ENCODE data around the gene COL5A3. TPM values are rescaled to one million over a fixed set of nuclear protein-coding genes. Genes with fewer than 3 reads are reported as not detected.

COL5A3 gene
- total RNA-seq, 2 experiments from 2014 or later: not detected

GRCh38 chr19:9968820-9969687 is 41.2 kb downstream of the COL5A3 start:
- CTCF ChIA-PET (ENCODE audit: unreplicated experiment): no interaction called here
- Histone ChIP-seq H3K9me3 (ENCODE audit: low read length) (no peaks in the 10 kb centered on the region), H3K27ac (ENCODE audit: low read depth, low read length, poor library complexity, severe bottlenecking) (no peak overlapping the region), H3K4me3 (ENCODE audit: low read depth, low read length, poor library complexity, severe bottlenecking) (no peak overlapping the region), H2AFZ (ENCODE audit: low read length) (no peak overlapping the region), H3K9me2 (ENCODE audit: insufficient read depth, low read length) (no peaks in the 10 kb centered on the region), H4K20me1 (ENCODE audit: insufficient read depth, low read length) (no peaks in the 10 kb centered on the region), H3K79me2 (ENCODE audit: insufficient read depth, low read depth, low read length) (no peaks in the 10 kb centered on the region), H3K36me3 (ENCODE audit: insufficient read depth, low read length) (no peaks in the 10 kb centered on the region), H3K4me2 (ENCODE audit: low read length) (no peak overlapping the region), H3K4me1 (ENCODE audit: insufficient read depth, low read length, poor library complexity, severe bottlenecking) (no peaks in the 10 kb centered on the region)
- TF ChIP-seq CTCF (conservative IDR thresholded peaks at IDR 0.05; ENCODE audit: low read length) (no peak), EZH2phosphoT487 (IDR thresholded peaks at IDR 0.05; ENCODE audit: borderline replicate concordance, low read depth, low read length) (no peak)
- intact Hi-C loops (cut with micrococcal nuclease; ENCODE audit: unreplicated experiment): no loop called here
- POLR2A ChIA-PET: interaction anchor here (0.6 kb wide), 1 partner anchor 37 kb away, joined by 3 read pairs; no protein-coding TSS in a partner anchor
- DNase-seq (ENCODE audit: low spot score): no peak
- BruUV-seq (replicated peaks): no TSS peak

GRCh38 chr19:9967326-9967725 is 43.0 kb downstream of the COL5A3 start:
- no TSS peak for BruUV-seq (replicated peaks)

More at GRCh38 chr19:9967326-9967725, 43.0 kb downstream of the COL5A3 start:
- no peak overlapping the region for H3K4me3 ChIP-seq (ENCODE audit: low read depth, low read length, poor library complexity, severe bottlenecking)
- no peaks in the 10 kb centered on the region for H3K4me1 ChIP-seq (ENCODE audit: insufficient read depth, low read length, poor library complexity, severe bottlenecking)
- no peaks in the 10 kb centered on the region for H3K9me2 ChIP-seq (ENCODE audit: insufficient read depth, low read length)
- CTCF ChIA-PET (ENCODE audit: unreplicated experiment): no interaction called here
- no peaks in the 10 kb centered on the region for H3K36me3 ChIP-seq (ENCODE audit: insufficient read depth, low read length)
- no peak overlapping the region for H2AFZ ChIP-seq (ENCODE audit: low read length)
- TF ChIP-seq CTCF (conservative IDR thresholded peaks at IDR 0.05; ENCODE audit: low read length) (no peak), EZH2phosphoT487 (IDR thresholded peaks at IDR 0.05; ENCODE audit: borderline replicate concordance, low read depth, low read length) (no peak)
- POLR2A ChIA-PET: no interaction called here
- DNase-seq (ENCODE audit: low spot score): no peak
- H3K79me2 ChIP-seq (ENCODE audit: insufficient read depth, low read depth, low read length): no peaks in the 10 kb centered on the region
- intact Hi-C loops (cut with micrococcal nuclease; ENCODE audit: unreplicated experiment): no loop called here
- no peak overlapping the region for H3K4me2 ChIP-seq (ENCODE audit: low read length)
- no peaks in the 10 kb centered on the region for H4K20me1 ChIP-seq (ENCODE audit: insufficient read depth, low read length)
- H3K27ac ChIP-seq (ENCODE audit: low read depth, low read length, poor library complexity, severe bottlenecking): no peak overlapping the region
- H3K9me3 ChIP-seq (ENCODE audit: low read length): no peaks in the 10 kb centered on the region

Data from OCI-LY7 (cell line).